ENCODE measurements around the gene WARS2.

The WARS2 gene

DNA sequence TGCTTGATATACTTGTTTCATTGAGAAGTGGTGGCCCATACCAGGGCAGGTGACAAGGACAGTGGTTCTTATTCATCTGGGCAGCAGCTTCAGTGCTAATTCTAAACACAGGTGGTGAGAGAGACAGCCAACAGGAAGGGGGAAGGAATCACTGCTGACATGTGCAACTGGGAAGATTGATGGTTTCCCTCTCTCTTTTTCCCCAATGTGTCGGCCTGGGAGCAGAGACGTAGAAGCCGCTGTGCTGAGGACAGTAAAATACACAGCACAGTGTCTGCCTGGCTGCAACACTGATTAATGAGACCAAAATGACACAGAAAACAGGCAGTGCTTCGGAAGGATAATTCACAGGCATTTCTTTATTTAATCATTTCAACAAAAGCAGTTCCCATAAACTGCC, 48.8 kb downstream of the WARS2 start:
- Histone ChIP-seq H3K4ac (ENCODE audit: low read length) (no peak overlapping the region), H2BK12ac (ENCODE audit: low read length) (no peak overlapping the region), H3K79me1 (ENCODE audit: low read depth, low read length) (no peaks in the 10 kb centered on the region), H3K4me1 (ENCODE audit: control insufficient read depth in 2 of 2, insufficient read depth in 1 of 2, low read depth in 1 of 2, low read length in 2 of 2) (peaks cover 0 to 2% of the 10 kb centered on the region in 2 donors), H3K27me3 (ENCODE audit: control insufficient read depth in 3 of 3, insufficient read depth in 3 of 3, low read depth in 1 of 3, low read length in 3 of 3) (no peaks in the 10 kb centered on the region), H3K4me2 (ENCODE audit: insufficient read depth, low read length, poor library complexity, severe bottlenecking) (no peak overlapping the region), H3K23ac (ENCODE audit: low read depth, low read length, poor library complexity) (no peak overlapping the region), H3K14ac (ENCODE audit: low read length) (no peak overlapping the region), H3K9me3 (replicated peaks in 1 of 2; ENCODE audit: control insufficient read depth in 2 of 2, insufficient read depth in 1 of 2, low read depth in 1 of 2, low read length in 2 of 2) (no peaks in the 10 kb centered on the region), H4K91ac (ENCODE audit: low read depth, low read length, poor library complexity) (no peak overlapping the region), H3K36me3 (replicated peaks in 1 of 2; ENCODE audit: control insufficient read depth in 2 of 2, insufficient read depth in 2 of 2, low read length in 2 of 2) (no peaks in the 10 kb centered on the region), H2BK120ac (ENCODE audit: low read depth, low read length) (no peak overlapping the region), H3K27ac (replicated peaks; ENCODE audit: low read length) (no peak overlapping the region), H3K4me3 (ENCODE audit: low read length in 2 of 2) (no peak overlapping the region), H2BK5ac (ENCODE audit: low read length) (no peak overlapping the region), H2AK5ac (ENCODE audit: low read depth, low read length) (no peak overlapping the region), H2AFZ (ENCODE audit: low read length) (no peak overlapping the region), H2BK15ac (ENCODE audit: low read length) (no peak overlapping the region), H4K8ac (ENCODE audit: low read depth, low read length) (no peak overlapping the region), H3K18ac (ENCODE audit: low read length) (no peak overlapping the region), H3K9ac (ENCODE audit: low read depth, low read length, poor library complexity) (peak overlapping the region; percentile 77)
- WGBS, 2 donors (ENCODE audit: extremely low coverage in 2 of 2, insufficient read length in 2 of 2, insufficient replicate concordance in 1 of 2), result no CpG with 5 or more reads among the region's 4 CpGs
- no peak for DNase-seq (ENCODE audit: low spot score)

- Histone ChIP-seq H2BK12ac (ENCODE audit: low read length) (no peak overlapping the region), H2BK15ac (ENCODE audit: low read length) (no peak overlapping the region), H3K27ac (replicated peaks; ENCODE audit: low read length) (no peak overlapping the region), H2AK5ac (ENCODE audit: low read depth, low read length) (no peak overlapping the region), H3K36me3 (replicated peaks in 1 of 2; ENCODE audit: control insufficient read depth in 2 of 2, insufficient read depth in 2 of 2, low read length in 2 of 2) (no peaks in the 10 kb centered on the region), H3K79me1 (ENCODE audit: low read depth, low read length) (no peaks in the 10 kb centered on the region), H4K91ac (ENCODE audit: low read depth, low read length, poor library complexity) (no peak overlapping the region), H2BK5ac (ENCODE audit: low read length) (no peak overlapping the region), H3K14ac (ENCODE audit: low read length) (no peak overlapping the region), H3K23ac (ENCODE audit: low read depth, low read length, poor library complexity) (no peak overlapping the region), H3K4me1 (ENCODE audit: control insufficient read depth in 2 of 2, insufficient read depth in 1 of 2, low read depth in 1 of 2, low read length in 2 of 2) (peaks cover 0 to 2% of the 10 kb centered on the region in 2 donors), H2AFZ (ENCODE audit: low read length) (no peak overlapping the region), H3K4ac (ENCODE audit: low read length) (no peak overlapping the region), H2BK120ac (ENCODE audit: low read depth, low read length) (no peak overlapping the region), H4K8ac (ENCODE audit: low read depth, low read length) (no peak overlapping the region), H3K27me3 (ENCODE audit: control insufficient read depth in 3 of 3, insufficient read depth in 3 of 3, low read depth in 1 of 3, low read length in 3 of 3) (no peaks in the 10 kb centered on the region), H3K18ac (ENCODE audit: low read length) (no peak overlapping the region), H3K9me3 (replicated peaks in 1 of 2; ENCODE audit: control insufficient read depth in 2 of 2, insufficient read depth in 1 of 2, low read depth in 1 of 2, low read length in 2 of 2) (no peaks in the 10 kb centered on the region), H3K9ac (ENCODE audit: low read depth, low read length, poor library complexity) (no peak overlapping the region), H3K4me2 (ENCODE audit: insufficient read depth, low read length, poor library complexity, severe bottlenecking) (no peak overlapping the region), H3K4me3 (ENCODE audit: low read length in 2 of 2) (no peak overlapping the region)
- no CpG with 5 or more reads among the region's 3 CpGs for WGBS, 2 donors (ENCODE audit: extremely low coverage in 2 of 2, insufficient read length in 2 of 2, insufficient replicate concordance in 1 of 2)
- no peak for DNase-seq (ENCODE audit: low spot score)
Measured at GRCh38 chr1:119090250-119090649, 50.2 kb downstream of the WARS2 start.

- H3K23ac ChIP-seq (ENCODE audit: low read depth, low read length, poor library complexity), result no peak overlapping the region
- no peak overlapping the region for H2BK15ac ChIP-seq (ENCODE audit: low read length)
- no peak overlapping the region for H2BK12ac ChIP-seq (ENCODE audit: low read length)
- no peaks in the 10 kb centered on the region for H3K36me3 ChIP-seq (replicated peaks in 1 of 2; ENCODE audit: control insufficient read depth in 2 of 2, insufficient read depth in 2 of 2, low read length in 2 of 2)
- no peak overlapping the region for H3K4ac ChIP-seq (ENCODE audit: low read length)
- H3K27ac ChIP-seq (replicated peaks; ENCODE audit: low read length), result no peak overlapping the region
- H3K9me3 ChIP-seq (replicated peaks in 1 of 2; ENCODE audit: control insufficient read depth in 2 of 2, insufficient read depth in 1 of 2, low read depth in 1 of 2, low read length in 2 of 2), result no peaks in the 10 kb centered on the region
- WGBS, 2 donors (ENCODE audit: extremely low coverage in 2 of 2, insufficient read length in 2 of 2, insufficient replicate concordance in 1 of 2), result no CpG with 5 or more reads among the region's 2 CpGs
- no peak overlapping the region for H3K14ac ChIP-seq (ENCODE audit: low read length)
- H2AK5ac ChIP-seq (ENCODE audit: low read depth, low read length), result no peak overlapping the region
- no peaks in the 10 kb centered on the region for H3K27me3 ChIP-seq (ENCODE audit: control insufficient read depth in 3 of 3, insufficient read depth in 3 of 3, low read depth in 1 of 3, low read length in 3 of 3)
- no peak overlapping the region for H3K4me3 ChIP-seq (ENCODE audit: low read length in 2 of 2)
- no peak overlapping the region for H4K91ac ChIP-seq (ENCODE audit: low read depth, low read length, poor library complexity)
- no peak overlapping the region for H3K4me2 ChIP-seq (ENCODE audit: insufficient read depth, low read length, poor library complexity, severe bottlenecking)
- H2BK5ac ChIP-seq (ENCODE audit: low read length), result no peak overlapping the region
- no peak overlapping the region for H2AFZ ChIP-seq (ENCODE audit: low read length)
- no peak overlapping the region for H3K18ac ChIP-seq (ENCODE audit: low read length)
- peaks cover 0 to 2% of the 10 kb centered on the region in 2 donors for H3K4me1 ChIP-seq (ENCODE audit: control insufficient read depth in 2 of 2, insufficient read depth in 1 of 2, low read depth in 1 of 2, low read length in 2 of 2)
- no peaks in the 10 kb centered on the region for H3K79me1 ChIP-seq (ENCODE audit: low read depth, low read length)
- DNase-seq (ENCODE audit: low spot score), result no peak
- H4K8ac ChIP-seq (ENCODE audit: low read depth, low read length), result no peak overlapping the region
- no peak overlapping the region for H2BK120ac ChIP-seq (ENCODE audit: low read depth, low read length)
- no peak overlapping the region for H3K9ac ChIP-seq (ENCODE audit: low read depth, low read length, poor library complexity)
Measured at GRCh38 chr1:119086830-119087229, 53.6 kb downstream of the WARS2 start.

- Histone ChIP-seq H3K4ac (ENCODE audit: low read length) (no peak overlapping the region), H3K4me3 (ENCODE audit: low read length in 2 of 2) (no peak overlapping the region), H3K4me1 (ENCODE audit: control insufficient read depth in 2 of 2, insufficient read depth in 1 of 2, low read depth in 1 of 2, low read length in 2 of 2) (peaks cover 0 to 7% of the 10 kb centered on the region in 2 donors), H3K18ac (ENCODE audit: low read length) (no peak overlapping the region), H2AFZ (ENCODE audit: low read length) (no peak overlapping the region), H3K27me3 (ENCODE audit: control insufficient read depth in 3 of 3, insufficient read depth in 3 of 3, low read depth in 1 of 3, low read length in 3 of 3) (no peaks in the 10 kb centered on the region), H3K36me3 (replicated peaks in 1 of 2; ENCODE audit: control insufficient read depth in 2 of 2, insufficient read depth in 2 of 2, low read length in 2 of 2) (no peaks in the 10 kb centered on the region), H3K4me2 (ENCODE audit: insufficient read depth, low read length, poor library complexity, severe bottlenecking) (no peak overlapping the region), H3K23ac (ENCODE audit: low read depth, low read length, poor library complexity) (no peak overlapping the region), H2BK15ac (ENCODE audit: low read length) (no peak overlapping the region), H2BK12ac (ENCODE audit: low read length) (no peak overlapping the region), H3K27ac (replicated peaks; ENCODE audit: low read length) (no peak overlapping the region), H2BK5ac (ENCODE audit: low read length) (no peak overlapping the region), H3K14ac (ENCODE audit: low read length) (no peak overlapping the region), H4K8ac (ENCODE audit: low read depth, low read length) (no peak overlapping the region), H2BK120ac (ENCODE audit: low read depth, low read length) (no peak overlapping the region), H3K79me1 (ENCODE audit: low read depth, low read length) (no peaks in the 10 kb centered on the region), H3K9ac (ENCODE audit: low read depth, low read length, poor library complexity) (no peak overlapping the region), H3K9me3 (replicated peaks in 1 of 2; ENCODE audit: control insufficient read depth in 2 of 2, insufficient read depth in 1 of 2, low read depth in 1 of 2, low read length in 2 of 2) (no peaks in the 10 kb centered on the region), H4K91ac (ENCODE audit: low read depth, low read length, poor library complexity) (no peak overlapping the region), H2AK5ac (ENCODE audit: low read depth, low read length) (no peak overlapping the region)
- DNase-seq (ENCODE audit: low spot score), result no peak
- WGBS, 2 donors (ENCODE audit: extremely low coverage in 2 of 2, insufficient read length in 2 of 2, insufficient replicate concordance in 1 of 2), result no CpG with 5 or more reads among the region's 10 CpGs
Measured at GRCh38 chr1:119084798-119085197, 55.7 kb downstream of the WARS2 start.

Measured in neuronal stem cell (in vitro differentiated cells).